Measurements from ENCODE around the gene CCDC182. TPM values are rescaled to one million over a fixed set of nuclear protein-coding genes. Genes with fewer than 3 reads are reported as not detected.

CCDC182 gene
- total RNA-seq (not detected), total RNA-seq (0 to 0.08 (median 0) reads per million in 29 experiments)
- not detected for total RNA-seq (2013)

DNA sequence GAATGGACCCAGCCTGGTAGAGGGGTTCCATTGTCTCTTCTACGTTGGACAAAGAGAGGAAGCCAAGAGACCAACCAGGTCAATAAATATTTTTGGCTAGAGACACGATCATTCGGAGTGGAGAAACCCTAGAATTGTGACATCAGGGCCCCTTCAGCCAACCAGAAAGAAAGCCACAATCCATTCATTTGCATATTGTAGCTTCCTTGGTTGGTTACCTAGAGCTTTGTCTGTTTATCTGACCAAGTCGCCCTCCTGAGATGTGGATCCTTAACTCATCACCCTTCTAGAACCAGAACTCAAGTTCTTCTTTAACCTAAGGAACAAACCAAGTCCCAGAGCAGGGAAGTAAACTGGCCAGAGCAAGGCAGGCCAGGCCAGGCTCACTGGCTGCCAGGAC lies at the start of gene CCDC182:
TSS of gene CCDC182 (minus strand) at position 58 of the 400 bp plus-strand sequence. CDS start at position 31, 27 bp downstream.
- DNase-seq (no peak), ATAC-seq (replicated peaks in 1 of 4) (no peak)
- Mint-ChIP-seq H3K27me3 (peaks cover 0 to 10% of the 10 kb centered on the region in 2 donors), H3K4me1 (peaks cover 5 to 6% (median 5%) of the 10 kb centered on the region in 3 donors), H3K36me3 (no peaks in the 10 kb centered on the region), H3K27ac (no peak within 1 kb of the TSS), H3K9me3 (no peaks in the 10 kb centered on the region), H3K4me3 (no peak within 1 kb of the TSS)
- H3K4me3 ChIP-seq (ENCODE audit: control insufficient read depth in 1 of 2, extremely low read depth in 1 of 2, low read length in 1 of 2): no peak within 1 kb of the TSS
- no peaks in the 10 kb centered on the region for H3K4me1 ChIP-seq (ENCODE audit: control insufficient read depth in 1 of 2, extremely low read depth in 1 of 2, insufficient read depth in 2 of 2, low read length in 2 of 2)
- peaks cover 0 to 16% of the 10 kb centered on the region in 2 experiments for H3K27me3 ChIP-seq (replicated peaks in 1 of 2; ENCODE audit: control insufficient read depth in 2 of 2, extremely low read depth in 1 of 2, insufficient read depth in 2 of 2, low read length in 1 of 2)
- no peak within 1 kb of the TSS for H3K27ac ChIP-seq (ENCODE audit: low read length)
- ChIA-PET POLR2A (no interaction called here), CTCF (interaction anchor here (0.5 to 3.4 kb wide), 2 partner anchors 268 to 502 kb away, joined by 6 to 41 read pairs; no protein-coding TSS in a partner anchor)
- H3K9me3 ChIP-seq: no peaks in the 10 kb centered on the region
- H3K36me3 ChIP-seq (ENCODE audit: control insufficient read depth in 2 of 2, extremely low read depth in 1 of 2, insufficient read depth in 1 of 2, low read length in 1 of 2): no peaks in the 10 kb centered on the region
- 100% methylated on average over 1 of the region's 4 CpGs for WGBS (ENCODE audit: insufficient coverage)

GRCh38 chr17:57794841-57795240 lies 49.7 kb upstream of the CCDC182 start:
- Mint-ChIP-seq H3K27ac (no peak overlapping the region), H3K27me3 (peaks cover 3 to 13% of the 10 kb centered on the region in 2 donors), H3K9me3 (no peaks in the 10 kb centered on the region), H3K4me1 (peaks cover 8 to 11% (median 8%) of the 10 kb centered on the region in 3 donors), H3K4me3 (no peak overlapping the region), H3K36me3 (no peaks in the 10 kb centered on the region)
- no peaks in the 10 kb centered on the region for H3K9me3 ChIP-seq
- ChIA-PET POLR2A (no interaction called here), CTCF (interaction anchor here (0.6 to 0.7 kb wide), 2 partner anchors 9 to 1516 kb away, joined by 3 read pairs; no protein-coding TSS in a partner anchor)
- no peaks in the 10 kb centered on the region for H3K36me3 ChIP-seq (ENCODE audit: control insufficient read depth in 2 of 2, extremely low read depth in 1 of 2, insufficient read depth in 1 of 2, low read length in 1 of 2)
- H3K27me3 ChIP-seq (replicated peaks in 1 of 2; ENCODE audit: control insufficient read depth in 2 of 2, extremely low read depth in 1 of 2, insufficient read depth in 2 of 2, low read length in 1 of 2): peaks cover 0 to 24% of the 10 kb centered on the region in 2 experiments
- no peaks in the 10 kb centered on the region for H3K4me1 ChIP-seq (ENCODE audit: control insufficient read depth in 1 of 2, extremely low read depth in 1 of 2, insufficient read depth in 2 of 2, low read length in 2 of 2)
- ATAC-seq (replicated peaks in 1 of 4): no peak
- H3K27ac ChIP-seq (ENCODE audit: low read length): no peak overlapping the region
- H3K4me3 ChIP-seq (ENCODE audit: control insufficient read depth in 1 of 2, extremely low read depth in 1 of 2, low read length in 1 of 2): no peak overlapping the region
- WGBS (ENCODE audit: insufficient coverage): no CpG with 5 or more reads among the region's 2 CpGs
- DNase-seq: no peak

GRCh38 chr17:57788725-57789124 lies 43.6 kb upstream of the CCDC182 start:
- DNase-seq (no peak), ATAC-seq (replicated peaks in 1 of 4) (no peak)
- no peaks in the 10 kb centered on the region for H3K36me3 ChIP-seq (ENCODE audit: control insufficient read depth in 2 of 2, extremely low read depth in 1 of 2, insufficient read depth in 1 of 2, low read length in 1 of 2)
- H3K27ac Mint-ChIP-seq: no peak overlapping the region
- no peaks in the 10 kb centered on the region for H3K4me1 Mint-ChIP-seq
- no peaks in the 10 kb centered on the region for H3K36me3 Mint-ChIP-seq
- H3K27ac ChIP-seq (ENCODE audit: low read length): no peak overlapping the region
- H3K4me1 ChIP-seq (ENCODE audit: control insufficient read depth in 1 of 2, extremely low read depth in 1 of 2, insufficient read depth in 2 of 2, low read length in 2 of 2): no peaks in the 10 kb centered on the region
- no peak overlapping the region for H3K4me3 Mint-ChIP-seq
- ChIA-PET CTCF (no interaction called here), POLR2A (interaction anchor here in 1 of 2 donors (0.7 kb wide), 1 partner anchor 213 kb away, joined by 3 read pairs; no protein-coding TSS in a partner anchor)
- H3K4me3 ChIP-seq (ENCODE audit: control insufficient read depth in 1 of 2, extremely low read depth in 1 of 2, low read length in 1 of 2): no peak overlapping the region
- no CpG with 5 or more reads among the region's 4 CpGs for WGBS (ENCODE audit: insufficient coverage)
- peaks cover 34 to 37% of the 10 kb centered on the region in 2 donors for H3K27me3 Mint-ChIP-seq
- H3K9me3 Mint-ChIP-seq: no peaks in the 10 kb centered on the region
- no peaks in the 10 kb centered on the region for H3K9me3 ChIP-seq
- peaks cover 4 to 40% of the 10 kb centered on the region in 2 experiments for H3K27me3 ChIP-seq (replicated peaks in 1 of 2; ENCODE audit: control insufficient read depth in 2 of 2, extremely low read depth in 1 of 2, insufficient read depth in 2 of 2, low read length in 1 of 2)

- Histone ChIP-seq H3K27ac (ENCODE audit: low read length) (no peak overlapping the region), H3K27me3 (replicated peaks in 1 of 2; ENCODE audit: control insufficient read depth in 2 of 2, extremely low read depth in 1 of 2, insufficient read depth in 2 of 2, low read length in 1 of 2) (peaks cover 4 to 44% of the 10 kb centered on the region in 2 experiments), H3K4me3 (ENCODE audit: control insufficient read depth in 1 of 2, extremely low read depth in 1 of 2, low read length in 1 of 2) (no peak overlapping the region), H3K4me1 (ENCODE audit: control insufficient read depth in 1 of 2, extremely low read depth in 1 of 2, insufficient read depth in 2 of 2, low read length in 2 of 2) (peaks cover 0 to 12% of the 10 kb centered on the region in 2 experiments), H3K36me3 (ENCODE audit: control insufficient read depth in 2 of 2, extremely low read depth in 1 of 2, insufficient read depth in 1 of 2, low read length in 1 of 2) (no peaks in the 10 kb centered on the region), H3K9me3 (no peaks in the 10 kb centered on the region)
- Mint-ChIP-seq H3K27ac (no peak overlapping the region), H3K27me3 (peaks cover 29 to 35% of the 10 kb centered on the region in 2 donors), H3K36me3 (no peaks in the 10 kb centered on the region), H3K9me3 (no peaks in the 10 kb centered on the region), H3K4me3 (no peak overlapping the region), H3K4me1 (peaks cover 0 to 8% (median 6%) of the 10 kb centered on the region in 3 donors)
- ChIA-PET POLR2A (no interaction called here), CTCF (interaction anchor here in 1 of 2 donors (0.5 kb wide), 1 partner anchor 527 kb away, joined by 3 read pairs; no protein-coding TSS in a partner anchor)
- no peak for DNase-seq
- WGBS (ENCODE audit: insufficient coverage): 83% methylated on average over 4 of the region's 7 CpGs
- ATAC-seq (replicated peaks in 1 of 4): no peak
Measured at GRCh38 chr17:57785022-57785421, 39.9 kb upstream of the CCDC182 start.

DNA sequence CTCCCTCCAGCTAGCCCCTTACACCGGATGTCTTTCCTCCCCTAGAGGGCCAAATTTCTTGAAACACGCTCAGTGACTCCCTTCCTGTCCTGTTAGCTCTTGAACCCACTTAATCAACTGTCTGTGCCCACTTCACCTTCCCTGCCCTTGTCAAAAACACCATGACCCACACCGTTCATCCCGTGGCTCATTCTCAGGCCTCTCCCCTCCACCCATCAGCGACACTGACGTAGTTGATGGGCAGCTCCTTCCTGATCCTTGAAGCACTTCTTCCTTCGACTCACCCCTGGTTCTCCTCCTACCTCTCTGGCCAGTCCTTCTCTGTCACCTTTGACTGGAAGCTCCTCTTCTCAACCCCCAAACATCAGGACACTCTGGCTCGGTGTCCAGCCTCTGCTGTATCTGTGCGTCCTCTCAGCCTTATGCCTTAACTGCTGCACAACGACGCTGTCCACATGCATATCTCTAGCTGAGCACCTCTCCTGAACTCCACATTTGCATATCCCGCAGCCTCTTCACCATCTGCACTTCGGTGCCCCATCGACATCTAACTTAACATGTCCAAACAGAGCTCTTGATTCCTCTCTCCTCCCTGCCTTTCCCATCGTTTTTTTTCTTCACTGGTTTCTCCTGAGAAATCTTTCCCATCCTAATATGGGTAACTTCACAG lies 39.3 kb upstream of the CCDC182 start:
- Histone ChIP-seq H3K27me3 (replicated peaks in 1 of 2; ENCODE audit: control insufficient read depth in 2 of 2, extremely low read depth in 1 of 2, insufficient read depth in 2 of 2, low read length in 1 of 2) (peaks cover 4 to 40% of the 10 kb centered on the region in 2 experiments), H3K4me1 (ENCODE audit: control insufficient read depth in 1 of 2, extremely low read depth in 1 of 2, insufficient read depth in 2 of 2, low read length in 2 of 2) (peaks cover 0 to 12% of the 10 kb centered on the region in 2 experiments), H3K9me3 (no peaks in the 10 kb centered on the region), H3K36me3 (ENCODE audit: control insufficient read depth in 2 of 2, extremely low read depth in 1 of 2, insufficient read depth in 1 of 2, low read length in 1 of 2) (no peaks in the 10 kb centered on the region), H3K27ac (ENCODE audit: low read length) (no peak overlapping the region), H3K4me3 (ENCODE audit: control insufficient read depth in 1 of 2, extremely low read depth in 1 of 2, low read length in 1 of 2) (no peak overlapping the region)
- Mint-ChIP-seq H3K4me1 (peaks cover 0 to 8% (median 6%) of the 10 kb centered on the region in 3 donors), H3K27me3 (peaks cover 23 to 31% of the 10 kb centered on the region in 2 donors), H3K36me3 (no peaks in the 10 kb centered on the region), H3K4me3 (no peak overlapping the region), H3K9me3 (no peaks in the 10 kb centered on the region), H3K27ac (no peak overlapping the region)
- 81% methylated on average over 15 of the region's 15 CpGs for WGBS (ENCODE audit: insufficient coverage)
- no peak for DNase-seq
- ATAC-seq (replicated peaks in 1 of 4): no peak
- CTCF ChIA-PET: interaction anchor here in 1 of 2 donors (0.8 to 1.2 kb wide), 3 partner anchors 9 to 39 kb away, joined by 3 to 5 read pairs (median 4); no protein-coding TSS in a partner anchor
- POLR2A ChIA-PET: no interaction called here

DNA sequence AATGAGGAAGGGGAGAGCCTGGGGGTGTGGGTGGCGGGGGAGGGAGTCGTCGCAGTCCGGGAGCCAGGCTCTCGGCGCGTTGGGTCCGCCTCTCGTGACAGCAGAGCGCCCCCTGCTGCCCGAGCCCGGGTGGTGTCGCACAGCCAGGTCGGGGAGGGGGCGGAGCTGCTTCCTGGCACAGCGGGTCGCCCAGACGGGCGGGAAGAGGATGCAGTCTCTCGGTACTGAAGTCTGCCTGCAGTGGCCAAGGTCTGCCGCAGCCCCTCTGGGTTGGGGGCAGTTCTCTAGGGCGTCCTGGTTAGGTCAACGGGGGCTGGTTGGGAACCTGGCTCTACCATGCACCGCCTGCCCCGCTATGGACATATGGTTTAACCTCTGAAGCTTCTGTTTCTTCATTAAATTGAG lies 38.2 kb upstream of the CCDC182 start:
- H3K36me3 ChIP-seq (ENCODE audit: control insufficient read depth in 2 of 2, extremely low read depth in 1 of 2, insufficient read depth in 1 of 2, low read length in 1 of 2): no peaks in the 10 kb centered on the region
- 10% methylated on average over 17 of the region's 25 CpGs for WGBS (ENCODE audit: insufficient coverage)
- Mint-ChIP-seq H3K4me3 (no peak overlapping the region), H3K4me1 (peaks cover 0 to 8% (median 6%) of the 10 kb centered on the region in 3 donors), H3K36me3 (no peaks in the 10 kb centered on the region), H3K27me3 (peaks cover 17 to 23% of the 10 kb centered on the region in 2 donors), H3K9me3 (no peaks in the 10 kb centered on the region), H3K27ac (no peak overlapping the region)
- no peaks in the 10 kb centered on the region for H3K9me3 ChIP-seq
- peak; percentile 85 to 96 (median 91) for ATAC-seq (replicated peaks in 1 of 4)
- peak; percentile 38 to 80 (median 69) for DNase-seq
- ChIA-PET POLR2A (no interaction called here), CTCF (interaction anchor here (0.6 to 1.2 kb wide), 9 partner anchors 36 to 1362 kb away, joined by 3 to 6 read pairs (median 3); no protein-coding TSS in a partner anchor)
- H3K27me3 ChIP-seq (replicated peaks in 1 of 2; ENCODE audit: control insufficient read depth in 2 of 2, extremely low read depth in 1 of 2, insufficient read depth in 2 of 2, low read length in 1 of 2): peaks cover 3 to 41% of the 10 kb centered on the region in 2 experiments
- no peak overlapping the region for H3K27ac ChIP-seq (ENCODE audit: low read length)
- no peak overlapping the region for H3K4me3 ChIP-seq (ENCODE audit: control insufficient read depth in 1 of 2, extremely low read depth in 1 of 2, low read length in 1 of 2)
- peaks cover 0 to 12% of the 10 kb centered on the region in 2 experiments for H3K4me1 ChIP-seq (ENCODE audit: control insufficient read depth in 1 of 2, extremely low read depth in 1 of 2, insufficient read depth in 2 of 2, low read length in 2 of 2)

Data from T-cell (primary cell).